Heart left ventricle (tissue), 16 donors: Measurements from ENCODE around the gene FSD2. TPM values are rescaled to one million over a fixed set of nuclear protein-coding genes. Genes with fewer than 3 reads are reported as not detected.

Experiments used
- ATAC-seq, 4 donors: fragments of 200-7000 bp; cut with Tn5 transposase; one replicate each; pipeline ENCODE4 v1.9.1; 2020 to 2022; ENCODE audit warnings: moderate library complexity in 4 of 4, mild to moderate bottlenecking in 3 of 4, moderate number of reproducible peaks in 1 of 4
- DNase-seq, 5 donors: peaks; one replicate each; pipeline ENCODE4 v3.0.0-alpha.2; 2020
- H3K27ac ChIP-seq, 12 donors: fragments of 200-600 bp; sonication (generic) in 4 of 12; one replicate each; pipeline versions ENCODE4 v1.5.0 to v1.8.0; 2016 to 2022; ENCODE audit warnings: mild to moderate bottlenecking in 2 of 12
- H3K27me3 ChIP-seq, 9 donors: fragments of 200-600 bp; sonication (generic) in 2 of 9; one replicate each; pipeline versions ENCODE4 v1.5.1 to v1.8.0; 2016 to 2022; ENCODE audit warnings: mild to moderate bottlenecking in 3 of 9
- H3K36me3 ChIP-seq, 9 donors: fragments of 200-600 bp; sonication (generic) in 2 of 9; one replicate each; pipeline versions ENCODE4 v1.5.0 to v1.8.0; 2018 to 2022; ENCODE audit warnings: mild to moderate bottlenecking in 2 of 9
- H3K4me1 ChIP-seq, 12 donors: fragments of 200-600 bp; sonication (generic) in 4 of 12; one replicate each; pipeline versions ENCODE4 v1.5.0 to v1.8.0; 2016 to 2022; ENCODE audit warnings: mild to moderate bottlenecking in 3 of 12
- H3K4me3 ChIP-seq, 12 donors: fragments of 200-600 bp; sonication (generic) in 4 of 12; one replicate each; pipeline versions ENCODE4 v1.5.0 to v1.8.0; 2017 to 2022; ENCODE audit warnings: mild to moderate bottlenecking in 9 of 12, moderate library complexity in 4 of 12
- H3K9me3 ChIP-seq, 12 donors: fragments of 200-600 bp; sonication (generic) in 4 of 12; one replicate each; pipeline versions ENCODE4 v1.5.0 to v1.8.0; 2016 to 2022; ENCODE audit warnings: mild to moderate bottlenecking in 1 of 12
- CTCF ChIP-seq, 12 donors: fragments of 200-600 bp; sonication (generic) in 4 of 12; IDR thresholded peaks; one replicate each; pipeline versions ENCODE4 v1.5.0 to v1.8.0; 2018 to 2022; ENCODE audit warnings: antibody characterized with exemption in 12 of 12, mild to moderate bottlenecking in 5 of 12
- POLR2A ChIP-seq, 2 donors: fragments of 450-650 bp; IDR thresholded peaks; one replicate each; pipeline ENCODE4 v1.6.1; 2017; ENCODE audit warnings: antibody characterized with exemption in 2 of 2, mild to moderate bottlenecking in 2 of 2, moderate library complexity in 2 of 2
- WGBS, 4 donors: extraction: QIAGEN DNeasy Blood & Tissue Kit in 2 of 4; methylation state at CpG; one replicate each; pipeline versions ENCODE4 v1.1.5 to v1.1.7; 2013 to 2018; 5-methylcytosine and 5-hydroxymethylcytosine counted together
- intact Hi-C, 10 donors: fragments of 100-400 bp; cut with DNase I; formaldehyde crosslinking; loops; one replicate each; pipeline versions ENCODE4 v1.11.1 to v1.14.2; 2022
- polyA plus RNA-seq, 2 donors: library from polyadenylated mRNA; stranded (reverse); fragments of 200-250 nt; gene quantifications; one replicate each; pipeline ENCODE4 v1.2.3, GENCODE V29; 2013
- total RNA-seq, 9 donors: library from RNA; depleted of rRNA in 2 of 9; stranded (reverse); fragments of >200 nt in 2 of 9; fragmentation: NEBNext Ultra II Directional in 3 of 9; extraction: Animal tissue kit (Norgen Biotek cat#: 25700) in 3 of 9; gene quantifications; one replicate each; pipeline versions ENCODE4 v1.1.0 to v1.2.4, GENCODE V29; 2016 to 2023
- donor health status: ischemic (EF 13 %, LVEDD 7.1; RV severe dilation, severe dysfunction).
- donor health status: healthy with polysubstance abuse.
- donor health status: DM: no; HTN: yes; CAD: no.
- donor health status: DM: no; HTN: no; CAD: no.
- donor health status: ischemic (EF 25% LVEDD 6.9; RV normal size, moderate dysfunction).
- donor health status: ischemic (EF 25% LVEDD 5.7; RV mildly dilated, moderate dysfunction).
- donor health status: healthy.
- donor health status: DM: yes; HTN: yes; CAD: no.
- donor health status: ischemic (EF 35%, LVEDD 5.7; RV mildly dilated, moderate dysfunction).
- donor health status: nonischemic (EF 11% LVEDD 7.7; RV severe dilation, severe dysfunction).
- donor health status: DM: yes; HTN: yes; CAD: no.
- donor health status: PGD.
- donor health status: ischemic (EF 29% LVEDD 5.4; RV normal size, mild dysfunction).
- donor health status: nonischemic (EF 23%, LVEDD 6.1; RV moderate dilation, normal function).

The FSD2 gene
- total and polyA plus RNA-seq, 11 donors = 3.6 to 140 (median 66.0) TPM

DNA sequence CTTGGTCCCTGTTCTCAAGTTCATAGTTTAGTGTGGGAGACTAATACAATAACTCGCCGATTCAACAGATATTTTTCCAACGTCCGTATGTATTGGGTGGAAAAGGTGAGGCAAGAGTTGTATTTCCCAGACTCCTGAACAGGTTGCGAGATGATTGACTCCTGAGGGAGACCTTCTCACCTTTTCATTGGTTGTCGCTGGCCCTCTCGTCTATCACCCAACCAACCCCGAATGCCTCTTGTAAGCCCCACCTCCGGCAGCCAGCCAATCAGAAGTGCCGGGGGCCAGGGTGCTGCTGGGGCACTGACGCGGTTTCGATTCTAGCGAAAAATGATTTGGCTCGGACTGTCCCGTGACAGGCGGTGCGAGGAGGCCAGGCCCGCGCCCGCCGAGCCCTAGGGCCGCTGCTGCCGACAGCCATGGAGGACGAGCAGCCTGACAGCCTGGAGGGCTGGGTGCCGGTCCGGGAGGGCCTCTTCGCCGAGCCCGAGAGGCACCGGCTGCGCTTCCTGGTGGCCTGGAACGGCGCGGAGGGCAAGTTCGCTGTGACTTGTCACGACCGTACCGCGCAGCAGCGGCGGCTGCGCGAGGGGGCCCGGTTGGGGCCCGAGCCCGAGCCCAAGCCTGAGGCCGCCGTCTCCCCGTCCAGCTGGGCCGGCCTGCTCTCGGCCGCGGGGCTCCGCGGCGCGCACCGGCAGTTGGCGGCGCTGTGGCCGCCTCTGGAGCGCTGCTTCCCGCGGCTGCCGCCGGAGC is 3.6 kb upstream of the FSD2 start, which contains the start of gene WHAMM:
Gene WHAMM (plus strand): TSS at position 321 of the 753 bp plus-strand sequence. CDS start 99 bp downstream, at position 420.
- WGBS, 4 donors = 0 to 1% (median 0%) methylated on average over 21 to 67 of the region's 67 CpGs
- Histone ChIP-seq H3K4me3 (peak within 1 kb of the TSS; percentile 71 to 99 (median 89)), H3K27ac (peak within 1 kb of the TSS; percentile 96 to 100 (median 99)), H3K36me3 (peaks cover 0 to 21% (median 16%) of the 10 kb centered on the region in 9 donors), H3K9me3 (no peaks in the 10 kb centered on the region), H3K27me3 (no peaks in the 10 kb centered on the region), H3K4me1 (peaks cover 0 to 51% (median 33%) of the 10 kb centered on the region in 12 donors)
- TF ChIP-seq POLR2A (IDR thresholded peaks at IDR 0.05) (peak; percentile 90 to 96), CTCF (IDR thresholded peaks at IDR 0.05) (peak in 3 of 12 donors; percentile 8 to 35 (median 23))
- DNase-seq = peak; percentile 98 to 99 (median 99)
- ATAC-seq = peak; percentile 93 to 97 (median 95)
- intact Hi-C loops = loop anchor here in 6 of 10 donors (5.0 to 10.0 kb wide), 4 partner anchors 55 to 275 kb away; no protein-coding TSS in a partner anchor

- TF ChIP-seq POLR2A (IDR thresholded peaks at IDR 0.05) = no peak
- TF ChIP-seq CTCF (IDR thresholded peaks at IDR 0.05) = no peak
- Histone ChIP-seq H3K36me3 (peaks cover 0 to 13% (median 8%) of the 10 kb centered on the region in 9 donors), H3K4me1 (peaks cover 0 to 48% (median 32%) of the 10 kb centered on the region in 12 donors), H3K4me3 (peak overlapping the region in 9 of 12 donors; percentile 71 to 99 (median 92)), H3K9me3 (no peaks in the 10 kb centered on the region), H3K27me3 (no peaks in the 10 kb centered on the region), H3K27ac (peak overlapping the region; percentile 4 to 100 (median 98))
- ATAC-seq (no peak), DNase-seq (no peak)
- WGBS, 4 donors = 41 to 53% (median 44%) methylated on average over 9 of the region's 9 CpGs
- intact Hi-C loops = loop anchor here in 5 of 10 donors (5.0 to 10.0 kb wide), 3 partner anchors 54 to 274 kb away; no protein-coding TSS in a partner anchor
These were observed 2.8 kb upstream of the FSD2 start for GRCh38 chr15:82808634-82809041.

DNA sequence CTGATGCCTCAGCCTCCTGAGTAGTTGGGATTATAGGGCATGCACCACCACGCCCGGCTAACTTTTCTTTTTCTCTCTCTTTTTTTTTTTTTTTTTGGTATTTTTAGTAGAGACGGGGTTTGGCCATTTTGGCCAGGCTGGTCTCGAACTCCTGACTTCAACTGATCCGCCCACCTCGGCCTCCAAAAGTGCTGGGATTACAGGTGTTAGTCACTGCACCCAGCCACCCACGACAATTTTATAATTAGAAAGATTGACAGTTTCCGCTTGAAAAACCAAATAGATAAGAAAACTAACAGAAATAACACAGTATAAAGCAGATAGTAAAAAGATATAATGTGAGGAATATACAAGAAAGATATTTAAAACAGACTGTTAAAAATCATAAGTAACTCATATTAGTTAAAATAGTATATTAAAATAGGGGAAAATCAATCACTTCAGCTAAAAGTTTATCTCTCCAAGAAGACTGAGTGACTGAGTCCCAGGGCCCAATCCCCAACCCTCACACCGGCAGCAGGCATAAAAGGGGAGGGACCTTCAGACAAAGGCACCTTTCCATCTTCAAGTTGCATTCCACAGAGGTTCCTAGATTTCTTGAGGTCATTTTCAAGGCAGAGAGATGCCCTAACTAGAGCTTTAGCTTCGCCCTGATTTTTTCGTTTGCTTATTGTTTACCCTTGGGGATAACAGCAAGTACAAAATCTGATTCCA is 2.2 kb upstream of the FSD2 start:
- no peak for ATAC-seq
- no peaks in the 10 kb centered on the region for H3K27me3 ChIP-seq
- intact Hi-C loops = loop anchor here in 5 of 10 donors (5.0 to 10.0 kb wide), 3 partner anchors 53 to 273 kb away; no protein-coding TSS in a partner anchor
- peaks cover 0 to 46% (median 29%) of the 10 kb centered on the region in 12 donors for H3K4me1 ChIP-seq
- WGBS, 4 donors = 76 to 86% (median 83%) methylated on average over 11 of the region's 11 CpGs
- peak overlapping the region; percentile 4 to 100 (median 98) for H3K27ac ChIP-seq
- peaks cover 0 to 7% (median 2%) of the 10 kb centered on the region in 9 donors for H3K36me3 ChIP-seq
- H3K4me3 ChIP-seq = peak overlapping the region in 1 of 12 donors; percentile 98
- no peaks in the 10 kb centered on the region for H3K9me3 ChIP-seq
- TF ChIP-seq CTCF (IDR thresholded peaks at IDR 0.05) (no peak), POLR2A (IDR thresholded peaks at IDR 0.05) (no peak)
- no peak for DNase-seq
